ENCODE data around the gene NR0B2.

NR0B2 gene

DNA sequence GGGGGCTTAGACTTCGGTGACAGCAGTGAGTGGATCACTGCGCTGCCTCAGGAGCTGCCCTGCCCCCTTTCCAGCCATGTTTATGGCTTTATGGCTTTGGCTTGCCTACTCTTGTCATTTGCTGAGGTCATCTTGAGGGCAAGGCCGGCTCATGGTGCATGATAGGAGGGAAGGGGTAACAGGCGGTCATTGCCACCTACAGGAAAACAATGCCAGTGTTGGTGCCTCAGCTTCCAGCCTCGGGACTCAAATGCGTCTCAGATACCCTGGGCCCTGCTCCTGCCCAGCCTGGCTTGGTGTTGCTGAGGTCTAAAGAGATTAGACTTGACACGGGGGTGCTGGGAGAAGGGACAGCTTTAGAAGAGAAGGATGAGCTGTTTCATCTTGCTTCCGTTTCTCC, 32.0 kb upstream of the NR0B2 start:
- Mint-ChIP-seq H3K9me3 (no peaks in the 10 kb centered on the region), H3K4me3 (no peak overlapping the region), H3K27ac (peak overlapping the region; percentile 26), H3K36me3 (peaks cover 78% of the 10 kb centered on the region), H3K4me1 (no peaks in the 10 kb centered on the region)
- ATAC-seq (no peak), DNase-seq (ENCODE audit: low spot score in 2 of 2) (no peak)

GRCh38 chr1:26945138-26945537, 31.4 kb upstream of the NR0B2 start:
- Mint-ChIP-seq H3K27ac (peak overlapping the region; percentile 26), H3K36me3 (peaks cover 84% of the 10 kb centered on the region), H3K4me3 (no peak overlapping the region), H3K9me3 (no peaks in the 10 kb centered on the region), H3K4me1 (no peaks in the 10 kb centered on the region)
- ATAC-seq (no peak), DNase-seq (ENCODE audit: low spot score in 2 of 2) (no peak)

DNA sequence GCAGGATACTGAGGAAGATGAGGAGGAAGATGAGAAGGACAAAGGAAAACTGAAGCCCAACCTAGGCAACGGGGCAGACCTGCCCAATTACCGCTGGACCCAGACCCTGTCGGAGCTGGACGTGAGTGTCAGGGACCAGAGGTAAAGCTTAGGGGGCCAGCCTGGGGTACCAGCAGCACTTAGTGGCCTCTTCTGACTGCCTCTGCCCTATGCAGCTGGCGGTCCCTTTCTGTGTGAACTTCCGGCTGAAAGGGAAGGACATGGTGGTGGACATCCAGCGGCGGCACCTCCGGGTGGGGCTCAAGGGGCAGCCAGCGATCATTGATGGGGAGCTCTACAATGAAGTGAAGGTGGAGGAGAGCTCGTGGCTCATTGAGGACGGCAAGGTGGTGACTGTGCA, 28.9 kb upstream of the NR0B2 start:
- peak overlapping the region; percentile 89 for H3K27ac Mint-ChIP-seq
- peaks cover 97% of the 10 kb centered on the region for H3K36me3 Mint-ChIP-seq
- H3K4me1 Mint-ChIP-seq, result no peaks in the 10 kb centered on the region

DNA sequence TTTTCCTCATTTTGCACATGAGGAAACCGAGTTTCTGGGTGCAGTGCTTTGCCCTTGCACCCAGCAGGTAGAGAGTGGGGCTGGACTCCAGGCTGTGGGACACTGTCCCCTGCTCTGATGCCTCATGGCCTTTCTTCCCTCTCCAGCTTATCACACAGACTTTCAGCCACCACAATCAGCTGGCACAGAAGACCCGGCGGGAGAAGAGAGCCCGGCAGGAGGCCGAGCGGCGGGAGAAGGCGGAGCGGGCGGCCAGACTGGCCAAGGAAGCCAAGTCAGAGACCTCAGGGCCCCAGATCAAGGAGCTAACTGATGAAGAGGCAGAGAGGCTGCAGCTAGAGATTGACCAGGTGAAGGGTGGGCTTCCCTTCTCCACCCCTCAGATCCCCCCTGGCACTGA, 27.5 kb upstream of the NR0B2 start:
- H3K4me3 Mint-ChIP-seq, result no peak overlapping the region
- no peaks in the 10 kb centered on the region for H3K9me3 Mint-ChIP-seq
- no peaks in the 10 kb centered on the region for H3K4me1 Mint-ChIP-seq
- peaks cover 96% of the 10 kb centered on the region for H3K36me3 Mint-ChIP-seq
- no peak overlapping the region for H3K27ac Mint-ChIP-seq
- ATAC-seq (no peak), DNase-seq (ENCODE audit: low spot score in 2 of 2) (no peak)

More for the DNA sequence above, 28.9 kb upstream of the NR0B2 start:
- H3K4me3 Mint-ChIP-seq, result no peak overlapping the region
- H3K9me3 Mint-ChIP-seq, result no peaks in the 10 kb centered on the region
- DNase-seq (ENCODE audit: low spot score in 2 of 2) (no peak), ATAC-seq (no peak)

DNA sequence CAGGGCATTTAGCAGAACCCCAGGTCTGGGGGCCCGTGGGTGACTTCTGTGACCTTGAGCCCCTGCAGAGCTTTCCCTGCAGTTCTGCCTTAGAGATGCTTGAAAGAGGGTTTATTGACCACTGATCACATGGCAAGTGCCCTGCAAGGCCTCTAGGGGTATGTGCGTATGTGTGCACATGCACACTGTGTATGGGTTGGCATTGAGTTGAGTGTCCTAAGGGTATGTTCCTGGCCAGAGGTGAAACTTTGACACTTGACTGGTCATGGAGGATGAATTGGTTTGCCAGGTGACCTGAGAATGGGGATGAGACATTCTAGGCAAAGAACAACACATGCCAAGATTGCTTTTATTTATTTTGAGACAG, 24.9 kb upstream of the NR0B2 start:
- no peak overlapping the region for H3K4me3 Mint-ChIP-seq
- no peaks in the 10 kb centered on the region for H3K9me3 Mint-ChIP-seq
- DNase-seq (ENCODE audit: low spot score in 2 of 2), result no peak
- ATAC-seq, result no peak
- H3K27ac Mint-ChIP-seq, result peak overlapping the region; percentile 79
- H3K36me3 Mint-ChIP-seq, result peaks cover 94% of the 10 kb centered on the region
- no peaks in the 10 kb centered on the region for H3K4me1 Mint-ChIP-seq

DNA sequence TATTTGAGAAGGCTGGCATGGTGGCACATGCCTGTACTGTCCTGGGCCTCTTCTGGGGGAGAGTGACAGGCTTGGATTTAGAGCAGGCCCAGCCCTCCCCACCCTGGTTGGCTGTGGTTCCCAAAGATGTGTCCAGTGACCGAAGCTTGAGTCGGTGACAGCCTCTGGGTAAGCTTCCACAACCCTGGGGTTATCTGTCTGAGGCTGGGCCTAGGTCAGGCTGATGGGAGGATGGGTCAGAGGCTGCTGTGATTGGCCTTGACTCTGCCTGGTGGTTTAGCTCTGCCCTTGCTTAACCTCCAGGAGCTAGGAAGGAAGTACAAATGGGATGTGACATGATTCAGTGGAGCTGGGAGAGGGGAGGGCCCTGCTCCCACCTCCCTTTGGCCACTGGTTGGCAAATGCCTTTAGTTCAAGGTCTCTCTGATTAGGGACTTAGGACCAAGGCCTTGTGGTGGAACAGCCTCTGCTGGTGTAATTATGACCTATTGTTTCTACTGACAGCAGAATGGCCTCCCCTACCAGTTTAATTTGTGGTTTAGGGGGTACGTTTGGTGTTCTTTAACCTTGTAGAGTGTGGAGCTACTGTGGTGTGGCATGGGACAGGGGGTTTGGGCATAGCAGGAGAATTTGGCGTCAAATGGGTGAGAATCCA, 24.4 kb upstream of the NR0B2 start:
- H3K4me3 Mint-ChIP-seq, result no peak overlapping the region
- ATAC-seq (no peak), DNase-seq (ENCODE audit: low spot score in 2 of 2) (no peak)
- H3K27ac Mint-ChIP-seq, result peak overlapping the region; percentile 79
- H3K36me3 Mint-ChIP-seq, result peaks cover 94% of the 10 kb centered on the region
- H3K9me3 Mint-ChIP-seq, result no peaks in the 10 kb centered on the region
- H3K4me1 Mint-ChIP-seq, result no peaks in the 10 kb centered on the region

DNA sequence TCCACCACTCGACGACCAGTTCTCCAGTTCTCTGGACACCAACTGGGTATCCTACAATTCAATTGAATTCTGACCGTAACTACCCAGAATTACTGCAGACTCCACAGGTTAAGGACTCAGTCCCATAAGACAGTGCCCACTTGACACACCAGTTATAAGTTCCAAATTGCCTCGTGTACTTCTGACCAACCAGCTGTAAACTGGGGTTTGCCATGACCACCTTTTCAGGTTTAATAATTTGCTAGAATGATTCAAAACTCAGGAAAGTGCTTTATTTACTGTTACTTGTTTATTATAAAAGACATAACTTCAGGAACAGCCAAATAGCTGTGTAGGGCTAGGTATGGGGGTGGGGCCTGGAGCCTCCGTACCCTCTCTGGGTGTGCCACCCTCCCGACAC, 23.0 kb upstream of the NR0B2 start:
- Mint-ChIP-seq H3K36me3 (peaks cover 94% of the 10 kb centered on the region), H3K27ac (no peak overlapping the region), H3K9me3 (no peaks in the 10 kb centered on the region), H3K4me1 (no peaks in the 10 kb centered on the region), H3K4me3 (no peak overlapping the region)
- DNase-seq (ENCODE audit: low spot score in 2 of 2) (no peak), ATAC-seq (no peak)

- no peak overlapping the region for H3K4me3 Mint-ChIP-seq
- peaks cover 94% of the 10 kb centered on the region for H3K36me3 Mint-ChIP-seq
- ATAC-seq, result no peak
- DNase-seq (ENCODE audit: low spot score in 2 of 2), result no peak
- no peaks in the 10 kb centered on the region for H3K9me3 Mint-ChIP-seq
- H3K27ac Mint-ChIP-seq, result no peak overlapping the region
- no peaks in the 10 kb centered on the region for H3K4me1 Mint-ChIP-seq
Measured at GRCh38 chr1:26932531-26932930, 18.8 kb upstream of the NR0B2 start.

GRCh38 chr1:26923711-26924110, 9.9 kb upstream of the NR0B2 start:
- peak overlapping the region; percentile 95 for H3K27ac Mint-ChIP-seq
- peak overlapping the region; percentile 81 for H3K4me3 Mint-ChIP-seq
- no peaks in the 10 kb centered on the region for H3K9me3 Mint-ChIP-seq
- ATAC-seq, result no peak
- H3K36me3 Mint-ChIP-seq, result peaks cover 81% of the 10 kb centered on the region
- peaks cover 40% of the 10 kb centered on the region for H3K4me1 Mint-ChIP-seq
- DNase-seq (ENCODE audit: low spot score in 2 of 2), result no peak

DNA sequence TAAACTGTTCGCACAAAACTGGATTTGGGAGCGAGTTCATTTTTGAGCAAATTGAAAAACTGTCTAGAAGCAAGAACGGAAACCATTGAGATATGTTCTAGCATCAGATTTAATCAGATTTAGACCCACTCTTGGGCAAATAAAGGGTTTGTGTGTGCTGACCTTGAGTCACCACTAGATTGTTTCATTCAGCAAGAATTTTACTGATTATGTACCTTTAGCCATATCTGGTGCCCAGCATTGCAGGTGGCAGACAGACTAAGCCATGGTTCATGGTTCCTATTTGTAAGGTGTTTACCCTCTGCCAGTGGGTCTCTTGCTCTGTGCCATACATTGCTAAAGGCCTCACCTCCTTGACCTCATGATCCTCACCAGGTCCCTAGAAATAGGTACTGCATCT, 9.1 kb upstream of the NR0B2 start:
- H3K9me3 Mint-ChIP-seq, result no peaks in the 10 kb centered on the region
- ATAC-seq, result no peak
- peak overlapping the region; percentile 95 for H3K27ac Mint-ChIP-seq
- H3K4me1 Mint-ChIP-seq, result peaks cover 40% of the 10 kb centered on the region
- DNase-seq (ENCODE audit: low spot score in 2 of 2), result no peak
- H3K4me3 Mint-ChIP-seq, result peak overlapping the region; percentile 81
- H3K36me3 Mint-ChIP-seq, result peaks cover 72% of the 10 kb centered on the region

- peak overlapping the region; percentile 95 for H3K27ac Mint-ChIP-seq
- no peaks in the 10 kb centered on the region for H3K9me3 Mint-ChIP-seq
- H3K4me1 Mint-ChIP-seq, result peaks cover 40% of the 10 kb centered on the region
- DNase-seq (ENCODE audit: low spot score in 2 of 2) (no peak), ATAC-seq (no peak)
- peak overlapping the region; percentile 81 for H3K4me3 Mint-ChIP-seq
- peaks cover 67% of the 10 kb centered on the region for H3K36me3 Mint-ChIP-seq
Measured at GRCh38 chr1:26922431-26922729, 8.6 kb upstream of the NR0B2 start.

GRCh38 chr1:26921540-26922430, 8.0 kb upstream of the NR0B2 start, which contains the start of gene NUDC:
Gene NUDC, plus strand, starts transcription at chr1:26921743. Its CDS starts 106 bp downstream, at chr1:26921849.
- DNase-seq (ENCODE audit: low spot score in 2 of 2), result peak; percentile 87 to 97
- H3K36me3 Mint-ChIP-seq, result peaks cover 61% of the 10 kb centered on the region
- peak; percentile 96 for ATAC-seq
- peak within 1 kb of the TSS; percentile 81 for H3K4me3 Mint-ChIP-seq
- H3K4me1 Mint-ChIP-seq, result peaks cover 35% of the 10 kb centered on the region
- peak within 1 kb of the TSS; percentile 95 for H3K27ac Mint-ChIP-seq
- no peaks in the 10 kb centered on the region for H3K9me3 Mint-ChIP-seq

GRCh38 chr1:26921126-26921539, 7.4 kb upstream of the NR0B2 start:
- peak overlapping the region; percentile 81 for H3K4me3 Mint-ChIP-seq
- H3K9me3 Mint-ChIP-seq, result no peaks in the 10 kb centered on the region
- DNase-seq (ENCODE audit: low spot score in 2 of 2) (no peak), ATAC-seq (peak; percentile 73)
- peaks cover 34% of the 10 kb centered on the region for H3K4me1 Mint-ChIP-seq
- H3K36me3 Mint-ChIP-seq, result peaks cover 55% of the 10 kb centered on the region
- peak overlapping the region; percentile 95 for H3K27ac Mint-ChIP-seq

DNA sequence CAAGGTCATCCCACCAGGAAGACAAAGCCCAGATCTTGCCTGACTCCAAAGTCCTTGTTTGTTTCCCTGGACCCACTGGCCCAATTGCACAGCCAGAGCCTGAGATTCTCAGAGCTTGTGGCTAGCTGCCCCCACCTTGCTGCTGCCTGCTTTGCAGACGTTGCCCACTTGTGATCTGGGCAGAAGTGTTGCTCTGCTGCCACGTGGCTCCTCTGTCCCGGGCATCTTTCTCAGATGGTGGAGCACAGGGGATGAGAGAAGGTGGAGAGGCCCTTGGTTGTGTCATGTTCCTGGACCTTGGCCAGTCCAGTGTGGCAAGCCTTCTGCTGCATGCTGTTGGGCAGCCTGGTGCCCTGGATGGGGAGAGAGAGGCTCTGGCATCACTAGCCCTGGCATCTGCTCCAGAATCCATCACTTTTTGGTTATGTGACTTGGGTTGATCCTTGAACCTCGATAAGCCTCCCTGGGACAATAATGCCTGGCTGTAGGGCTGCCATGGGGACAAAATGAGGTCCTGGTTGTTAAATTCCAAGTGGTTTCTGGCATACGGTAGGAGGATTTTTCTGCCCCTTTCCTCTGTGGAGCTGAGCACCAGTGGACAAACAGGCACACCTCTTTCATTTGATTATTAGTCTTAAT, 1.5 kb upstream of the NR0B2 start:
- H3K4me1 Mint-ChIP-seq, result peaks cover 8% of the 10 kb centered on the region
- ATAC-seq, result no peak
- H3K9me3 Mint-ChIP-seq, result no peaks in the 10 kb centered on the region
- no peak overlapping the region for H3K27ac Mint-ChIP-seq
- no peak overlapping the region for H3K4me3 Mint-ChIP-seq
- peaks cover 3% of the 10 kb centered on the region for H3K36me3 Mint-ChIP-seq
- DNase-seq (ENCODE audit: low spot score in 2 of 2), result no peak

DNA sequence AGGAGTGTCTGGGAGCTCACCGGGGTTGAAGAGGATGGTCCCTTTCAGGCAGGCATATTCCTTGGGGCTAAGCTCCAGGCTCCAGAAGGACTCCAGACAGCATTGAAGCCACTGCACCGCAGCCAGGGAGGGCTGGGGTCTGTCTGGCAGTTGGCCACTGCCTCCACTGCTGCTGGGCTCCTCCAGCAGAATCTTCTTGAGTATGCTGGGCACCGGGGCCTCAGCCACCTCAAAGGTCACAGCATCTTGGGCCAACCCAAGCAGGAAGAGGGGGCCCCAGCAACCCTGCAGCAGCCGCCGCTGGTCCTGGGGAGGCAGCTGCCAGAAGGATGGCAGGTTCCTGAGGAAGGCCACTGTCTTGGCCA, 404 bp downstream of the NR0B2 start:
- H3K4me3 Mint-ChIP-seq, result no peak overlapping the region
- no peak for DNase-seq (ENCODE audit: low spot score in 2 of 2)
- ATAC-seq, result no peak
- H3K36me3 Mint-ChIP-seq, result no peaks in the 10 kb centered on the region
- no peaks in the 10 kb centered on the region for H3K9me3 Mint-ChIP-seq
- H3K27ac Mint-ChIP-seq, result no peak overlapping the region
- no peaks in the 10 kb centered on the region for H3K4me1 Mint-ChIP-seq

DNA sequence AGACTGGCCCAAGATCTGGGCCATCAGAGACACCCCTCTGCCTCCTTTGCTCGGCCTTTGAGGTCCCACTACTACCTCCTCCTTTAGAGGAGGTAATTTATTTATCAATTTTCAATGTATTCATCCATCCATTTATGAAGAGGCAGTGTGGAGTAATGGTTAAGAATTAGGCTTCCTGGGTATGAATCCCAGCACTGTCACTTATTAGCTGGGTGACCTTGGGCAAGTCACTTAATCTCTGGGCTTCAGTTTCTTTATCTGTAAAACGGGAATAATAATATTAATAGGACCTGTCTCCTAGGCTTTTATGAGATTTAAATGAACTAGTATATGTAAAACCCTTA, 1.7 kb downstream of the NR0B2 start:
- no peaks in the 10 kb centered on the region for H3K36me3 Mint-ChIP-seq
- H3K4me3 Mint-ChIP-seq, result no peak overlapping the region
- ATAC-seq, result no peak
- H3K27ac Mint-ChIP-seq, result no peak overlapping the region
- H3K9me3 Mint-ChIP-seq, result no peaks in the 10 kb centered on the region
- no peaks in the 10 kb centered on the region for H3K4me1 Mint-ChIP-seq
- no peak for DNase-seq (ENCODE audit: low spot score in 2 of 2)

Data from stimulated activated effector memory CD8-positive, alpha-beta T cell treated with anti-CD3 and anti-CD28 coated beads, Interleukin-12 subunit alpha, Interleukin-12 subunit beta, amount 100 ng/mL, for 72 hours (primary cell).